Measurements from ENCODE around the gene ZNF354B. TPM values are rescaled to one million over a fixed set of nuclear protein-coding genes. Genes with fewer than 3 reads are reported as not detected.

Gene ZNF354B
- total RNA-seq, 4 donors from 2014 or later: 2.4 to 42.3 (median 14.8) TPM

- DNase-seq: no peak
- no peak overlapping the region for H3K27ac ChIP-seq
- peaks cover 0 to 15% (median 3%) of the 10 kb centered on the region in 4 donors for H3K36me3 ChIP-seq
- 87 to 96% methylated on average over 3 to 8 of the region's 8 CpGs for WGBS, 2 donors (ENCODE audit: low coverage in 1 of 2)
- in situ Hi-C loops (cut with MboI; ENCODE audit: low pct_ligation_motif_present in 1 of 4, low pct_unique_long_range_greater_than_20kb in 1 of 4, low sequenced_read_pairs in 3 of 4): loop anchor here in 1 of 4 donors (25.0 kb wide), 2 partner anchors 124 to 201 kb away; partner anchors contain the start of genes ZNF354A and ZNF354C
- H3K4me3 ChIP-seq: no peak overlapping the region
- no peak for TF ChIP-seq POLR2AphosphoS5 (IDR thresholded peaks at IDR 0.05)
- no peak for TF ChIP-seq POLR2A (IDR thresholded peaks at IDR 0.05)
- TF ChIP-seq EP300 (IDR thresholded peaks at IDR 0.05; ENCODE audit: low read depth): no peak
- no peak for TF ChIP-seq CTCF (IDR thresholded peaks at IDR 0.05)
- H3K9me3 ChIP-seq: no peaks in the 10 kb centered on the region
- intact Hi-C loops (cut with DNase I; ENCODE audit: low total_unique reads): no loop called here
- peaks cover 4 to 13% (median 6%) of the 10 kb centered on the region in 4 donors for H3K4me1 ChIP-seq
- H3K27me3 ChIP-seq: no peaks in the 10 kb centered on the region
Observed at GRCh38 chr5:178861627-178862026, 1.9 kb downstream of the ZNF354B start.

GRCh38 chr5:178866946-178867345, 7.2 kb downstream of the ZNF354B start:
- H3K27me3 ChIP-seq: no peaks in the 10 kb centered on the region
- H3K36me3 ChIP-seq: peaks cover 0 to 61% (median 22%) of the 10 kb centered on the region in 4 donors
- no peaks in the 10 kb centered on the region for H3K9me3 ChIP-seq
- in situ Hi-C loops (cut with MboI; ENCODE audit: low pct_ligation_motif_present in 1 of 4, low pct_unique_long_range_greater_than_20kb in 1 of 4, low sequenced_read_pairs in 3 of 4): loop anchor here in 1 of 4 donors (25.0 kb wide), 2 partner anchors 130 to 195 kb away; partner anchors contain the start of genes ZNF354A and ZNF354C
- DNase-seq: no peak
- no peak for TF ChIP-seq POLR2AphosphoS5 (IDR thresholded peaks at IDR 0.05)
- no peak for TF ChIP-seq POLR2A (IDR thresholded peaks at IDR 0.05)
- TF ChIP-seq CTCF (IDR thresholded peaks at IDR 0.05): no peak
- TF ChIP-seq EP300 (IDR thresholded peaks at IDR 0.05; ENCODE audit: low read depth): no peak
- H3K4me1 ChIP-seq: no peaks in the 10 kb centered on the region
- H3K4me3 ChIP-seq: no peak overlapping the region
- H3K27ac ChIP-seq: no peak overlapping the region
- intact Hi-C loops (cut with DNase I; ENCODE audit: low total_unique reads): no loop called here
- 94% methylated on average over 4 of the region's 4 CpGs; no CpG with 5 or more reads in 1 of the 2 donors for WGBS, 2 donors (ENCODE audit: low coverage in 1 of 2)

- intact Hi-C loops (cut with DNase I; ENCODE audit: low total_unique reads): no loop called here
- no peak overlapping the region for H3K4me3 ChIP-seq
- no peak for TF ChIP-seq CTCF (IDR thresholded peaks at IDR 0.05)
- no peak for TF ChIP-seq POLR2A (IDR thresholded peaks at IDR 0.05)
- TF ChIP-seq POLR2AphosphoS5 (IDR thresholded peaks at IDR 0.05): no peak
- TF ChIP-seq EP300 (IDR thresholded peaks at IDR 0.05; ENCODE audit: low read depth): no peak
- H3K27me3 ChIP-seq: no peaks in the 10 kb centered on the region
- no peaks in the 10 kb centered on the region for H3K4me1 ChIP-seq
- no peak overlapping the region for H3K27ac ChIP-seq
- H3K36me3 ChIP-seq: peaks cover 0 to 88% (median 34%) of the 10 kb centered on the region in 4 donors
- no peak for DNase-seq
- peaks cover 19 to 22% of the 10 kb centered on the region in 2 donors for H3K9me3 ChIP-seq
- WGBS, 2 donors (ENCODE audit: low coverage in 1 of 2): 80 to 88% methylated on average over 7 to 8 of the region's 8 CpGs
- in situ Hi-C loops (cut with MboI; ENCODE audit: low pct_ligation_motif_present in 1 of 4, low pct_unique_long_range_greater_than_20kb in 1 of 4, low sequenced_read_pairs in 3 of 4): loop anchor here in 1 of 4 donors (25.0 kb wide), 2 partner anchors 132 to 193 kb away; partner anchors contain the start of genes ZNF354A and ZNF354C
Observed at GRCh38 chr5:178869577-178869976, 9.8 kb downstream of the ZNF354B start.

GRCh38 chr5:178870411-178870810, 10.7 kb downstream of the ZNF354B start:
- WGBS, 2 donors (ENCODE audit: low coverage in 1 of 2): 98% methylated on average over 8 of the region's 8 CpGs; no CpG with 5 or more reads in 1 of the 2 donors
- in situ Hi-C loops (cut with MboI; ENCODE audit: low pct_ligation_motif_present in 1 of 4, low pct_unique_long_range_greater_than_20kb in 1 of 4, low sequenced_read_pairs in 3 of 4) (loop anchor here in 1 of 4 donors (25.0 kb wide), 2 partner anchors 133 to 192 kb away; partner anchors contain the start of genes ZNF354A and ZNF354C), intact Hi-C loops (cut with DNase I; ENCODE audit: low total_unique reads) (no loop called here)
- H3K4me1 ChIP-seq: no peaks in the 10 kb centered on the region
- TF ChIP-seq POLR2A (IDR thresholded peaks at IDR 0.05): no peak
- TF ChIP-seq EP300 (IDR thresholded peaks at IDR 0.05; ENCODE audit: low read depth): no peak
- peaks cover 0 to 93% (median 39%) of the 10 kb centered on the region in 4 donors for H3K36me3 ChIP-seq
- peaks cover 27 to 30% of the 10 kb centered on the region in 2 donors for H3K9me3 ChIP-seq
- no peaks in the 10 kb centered on the region for H3K27me3 ChIP-seq
- no peak overlapping the region for H3K4me3 ChIP-seq
- DNase-seq: no peak
- H3K27ac ChIP-seq: no peak overlapping the region
